ENCODE measurements around the gene FDXACB1. TPM values are rescaled to one million over a fixed set of nuclear protein-coding genes. Genes with fewer than 3 reads are reported as not detected.

The FDXACB1 gene
- total and polyA plus RNA-seq, 9 of the 15 experiments (the other 6 are each of a cell fraction or from before 2014, with no cell fraction given): 3.2 to 7.5 (median 5.3) TPM

DNA sequence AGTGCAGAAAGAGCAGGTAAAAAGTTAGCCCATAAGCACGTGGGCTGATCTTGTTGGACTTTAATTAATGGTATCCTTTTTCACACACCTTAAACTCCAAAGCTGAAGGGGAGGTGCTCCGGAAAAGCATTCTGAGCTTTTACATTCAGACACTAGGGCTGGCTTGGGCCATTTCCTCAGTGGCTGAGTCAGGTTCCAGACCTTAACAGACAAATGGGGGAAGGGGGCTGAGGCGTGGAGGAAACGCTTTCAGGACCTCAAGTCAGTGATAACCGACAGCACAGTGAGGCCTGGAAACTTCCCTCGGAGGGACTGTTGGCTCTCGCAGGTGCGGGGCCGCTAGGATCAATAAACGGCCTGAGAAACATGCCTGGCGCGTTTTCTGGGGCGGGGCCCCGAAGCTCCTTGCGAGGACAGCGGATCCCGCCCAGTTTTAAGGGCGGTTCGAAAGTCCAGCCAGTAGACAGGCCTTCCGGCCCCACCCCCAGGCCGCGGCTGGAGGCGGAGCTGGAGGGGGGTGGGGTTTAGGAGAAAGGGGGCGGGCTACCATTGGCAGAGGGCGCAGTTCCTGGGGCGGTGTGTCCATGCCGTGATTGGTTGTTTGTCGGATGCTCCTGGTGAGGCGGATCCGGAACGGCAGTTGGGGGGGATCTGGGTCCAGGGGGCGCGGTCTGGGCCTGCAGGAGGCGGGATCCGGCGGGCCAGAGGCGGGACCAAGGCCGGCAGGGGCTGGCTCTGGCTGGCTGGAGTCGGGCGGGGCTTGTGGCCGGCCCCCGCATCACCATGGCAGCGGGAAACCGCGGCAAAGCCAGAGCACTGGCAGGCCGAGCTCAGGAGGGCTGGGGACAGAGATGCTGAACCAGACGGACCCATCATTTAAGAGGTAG lies 47.8 kb upstream of the FDXACB1 start (continued):
- TF ChIP-seq, protein P1, sequence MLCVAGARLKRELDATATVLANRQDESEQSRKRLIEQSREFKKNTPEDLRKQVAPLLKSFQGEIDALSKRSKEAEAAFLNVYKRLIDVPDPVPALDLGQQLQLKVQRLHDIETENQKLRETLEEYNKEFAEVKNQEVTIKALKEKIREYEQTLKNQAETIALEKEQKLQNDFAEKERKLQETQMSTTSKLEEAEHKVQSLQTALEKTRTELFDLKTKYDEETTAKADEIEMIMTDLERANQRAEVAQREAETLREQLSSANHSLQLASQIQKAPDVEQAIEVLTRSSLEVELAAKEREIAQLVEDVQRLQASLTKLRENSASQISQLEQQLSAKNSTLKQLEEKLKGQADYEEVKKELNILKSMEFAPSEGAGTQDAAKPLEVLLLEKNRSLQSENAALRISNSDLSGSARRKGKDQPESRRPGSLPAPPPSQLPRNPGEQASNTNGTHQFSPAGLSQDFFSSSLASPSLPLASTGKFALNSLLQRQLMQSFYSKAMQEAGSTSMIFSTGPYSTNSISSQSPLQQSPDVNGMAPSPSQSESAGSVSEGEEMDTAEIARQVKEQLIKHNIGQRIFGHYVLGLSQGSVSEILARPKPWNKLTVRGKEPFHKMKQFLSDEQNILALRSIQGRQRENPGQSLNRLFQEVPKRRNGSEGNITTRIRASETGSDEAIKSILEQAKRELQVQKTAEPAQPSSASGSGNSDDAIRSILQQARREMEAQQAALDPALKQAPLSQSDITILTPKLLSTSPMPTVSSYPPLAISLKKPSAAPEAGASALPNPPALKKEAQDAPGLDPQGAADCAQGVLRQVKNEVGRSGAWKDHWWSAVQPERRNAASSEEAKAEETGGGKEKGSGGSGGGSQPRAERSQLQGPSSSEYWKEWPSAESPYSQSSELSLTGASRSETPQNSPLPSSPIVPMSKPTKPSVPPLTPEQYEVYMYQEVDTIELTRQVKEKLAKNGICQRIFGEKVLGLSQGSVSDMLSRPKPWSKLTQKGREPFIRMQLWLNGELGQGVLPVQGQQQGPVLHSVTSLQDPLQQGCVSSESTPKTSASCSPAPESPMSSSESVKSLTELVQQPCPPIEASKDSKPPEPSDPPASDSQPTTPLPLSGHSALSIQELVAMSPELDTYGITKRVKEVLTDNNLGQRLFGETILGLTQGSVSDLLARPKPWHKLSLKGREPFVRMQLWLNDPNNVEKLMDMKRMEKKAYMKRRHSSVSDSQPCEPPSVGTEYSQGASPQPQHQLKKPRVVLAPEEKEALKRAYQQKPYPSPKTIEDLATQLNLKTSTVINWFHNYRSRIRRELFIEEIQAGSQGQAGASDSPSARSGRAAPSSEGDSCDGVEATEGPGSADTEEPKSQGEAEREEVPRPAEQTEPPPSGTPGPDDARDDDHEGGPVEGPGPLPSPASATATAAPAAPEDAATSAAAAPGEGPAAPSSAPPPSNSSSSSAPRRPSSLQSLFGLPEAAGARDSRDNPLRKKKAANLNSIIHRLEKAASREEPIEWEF (CRISPR knock-in tag; IDR thresholded peaks at IDR 0.05): no peak
- TF ChIP-seq POLR2G (IDR thresholded peaks at IDR 0.05; ENCODE audit: low read depth, low read length): peak; percentile 84
- TF ChIP-seq STAG1 (CRISPR knock-in tag; IDR thresholded peaks at IDR 0.05; ENCODE audit: borderline replicate concordance): no peak
- TF ChIP-seq OTX1 (CRISPR knock-in tag; IDR thresholded peaks at IDR 0.05): peak; percentile 46; the same call in 1 of the 2 replicates
- TF ChIP-seq MCM5 (IDR thresholded peaks at IDR 0.05; ENCODE audit: low read depth): no peak
- TF ChIP-seq PCBP2 (IDR thresholded peaks at IDR 0.05; ENCODE audit: low read depth, low read length, poor library complexity, severe bottlenecking): no peak
- no peak for TF ChIP-seq HNRNPL (IDR thresholded peaks at IDR 0.05; ENCODE audit: low read depth, low read length)
- TF ChIP-seq SMARCB1 (IDR thresholded peaks at IDR 0.05; ENCODE audit: insufficient read length, low read depth): no peak
- 0 out of 2 replicates have a peak, but pooled peaks have one; percentile 64 for TF ChIP-seq NR4A1 (CRISPR knock-in tag; IDR thresholded peaks at IDR 0.05)
- TF ChIP-seq NR4A1 (tag; IDR thresholded peaks at IDR 0.05): no peak
- no peak for TF ChIP-seq ILF3 (IDR thresholded peaks at IDR 0.05; ENCODE audit: borderline replicate concordance)
- no peak for TF ChIP-seq ATF1 (CRISPR knock-in tag; IDR thresholded peaks at IDR 0.05)
- TF ChIP-seq ATF1 (tag; IDR thresholded peaks at IDR 0.05): peak; percentile 34; the same call in 1 of the 2 replicates
- no peak for TF ChIP-seq ZNF584 (CRISPR knock-in tag; IDR thresholded peaks at IDR 0.05; ENCODE audit: low read depth)
- peak; percentile 47 for TF ChIP-seq KAT2B (IDR thresholded peaks at IDR 0.05; ENCODE audit: low read depth, low read length)
- peak; percentile 88 for TF ChIP-seq L3MBTL2 (IDR thresholded peaks at IDR 0.05)
- peak; percentile 35 for TF ChIP-seq RBBP5 (IDR thresholded peaks at IDR 0.05; ENCODE audit: borderline replicate concordance, insufficient read depth, low read length, poor library complexity, severe bottlenecking)
- no peak for TF ChIP-seq CAMTA2 (CRISPR knock-in tag; conservative IDR thresholded peaks at IDR 0.05)
- peak; percentile 79 for TF ChIP-seq BRD9 (IDR thresholded peaks at IDR 0.05; ENCODE audit: low read depth, partially characterized antibody)
- TF ChIP-seq CEBPG (CRISPR knock-in tag; IDR thresholded peaks at IDR 0.05): no peak
- no peak for TF ChIP-seq CEBPG (tag; conservative IDR thresholded peaks at IDR 0.05 in 1 of 2, IDR thresholded peaks at IDR 0.05 in 1 of 2)
- TF ChIP-seq, protein P2, sequence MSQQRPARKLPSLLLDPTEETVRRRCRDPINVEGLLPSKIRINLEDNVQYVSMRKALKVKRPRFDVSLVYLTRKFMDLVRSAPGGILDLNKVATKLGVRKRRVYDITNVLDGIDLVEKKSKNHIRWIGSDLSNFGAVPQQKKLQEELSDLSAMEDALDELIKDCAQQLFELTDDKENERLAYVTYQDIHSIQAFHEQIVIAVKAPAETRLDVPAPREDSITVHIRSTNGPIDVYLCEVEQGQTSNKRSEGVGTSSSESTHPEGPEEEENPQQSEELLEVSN (IDR thresholded peaks at IDR 0.05; ENCODE audit: borderline replicate concordance in 1 of 2, extremely low read depth in 1 of 2, insufficient read depth in 1 of 2, insufficient read length in 1 of 2, low read depth in 1 of 2, low read length in 1 of 2, poor library complexity in 1 of 2, severe bottlenecking in 1 of 2): peak; percentile 65 to 75

Data from K562 (cell line).